GM12878 (cell line): ENCODE results near the gene PHYH.

Experiments
- CHD1 ChIP-seq: IDR thresholded peaks from 2 replicates; pipeline ENCODE4 v1.6.1; 2012; ENCODE audit warnings: low read depth, low read length, improper control_type of control experiment
- CTCF ChIP-seq, 3 experiments: IDR thresholded peaks in 2 of 3; conservative IDR thresholded peaks in 1 of 3; 2 replicates each; pipeline ENCODE4 v1.5.1; 2011; ENCODE audit warnings: low read depth in 3 of 3, low read length in 3 of 3, mild to moderate bottlenecking in 3 of 3, control low read depth in 2 of 3, moderate library complexity in 2 of 3, inconsistent platforms in 1 of 3, mixed read lengths in 1 of 3; ENCODE audit not compliant: control insufficient read depth in 2 of 3, insufficient read depth in 1 of 3; ENCODE audit errors: extremely low read depth in 1 of 3
- EGR1 ChIP-seq, 2 experiments: IDR thresholded peaks; 1 replicate in 1 of 2; 2 replicates in 1 of 2; pipeline ENCODE4 v1.6.1; 2011 to 2012; ENCODE audit warnings: low read depth in 2 of 2, low read length in 2 of 2, borderline replicate concordance in 1 of 2, mild to moderate bottlenecking in 1 of 2, moderate library complexity in 1 of 2
- POLR2AphosphoS5 ChIP-seq: IDR thresholded peaks from 2 replicates; pipeline ENCODE4 v1.6.1; 2011; ENCODE audit warnings: mild to moderate bottlenecking, low read length, inconsistent platforms
- REST ChIP-seq: IDR thresholded peaks from 2 replicates; pipeline ENCODE4 v1.6.1; 2012; ENCODE audit warnings: mild to moderate bottlenecking, low read depth, low read length
- YY1 ChIP-seq: IDR thresholded peaks from 2 replicates; pipeline ENCODE4 v1.6.1; 2011; ENCODE audit warnings: low read depth, mild to moderate bottlenecking, low read length
- TF ChIP-seq, protein P1 (sequence below): IDR thresholded peaks from 2 replicates; pipeline ENCODE4 v1.6.1; 2011; ENCODE audit warnings: low read depth, low read length, improper control_type of control experiment, borderline replicate concordance

DNA sequence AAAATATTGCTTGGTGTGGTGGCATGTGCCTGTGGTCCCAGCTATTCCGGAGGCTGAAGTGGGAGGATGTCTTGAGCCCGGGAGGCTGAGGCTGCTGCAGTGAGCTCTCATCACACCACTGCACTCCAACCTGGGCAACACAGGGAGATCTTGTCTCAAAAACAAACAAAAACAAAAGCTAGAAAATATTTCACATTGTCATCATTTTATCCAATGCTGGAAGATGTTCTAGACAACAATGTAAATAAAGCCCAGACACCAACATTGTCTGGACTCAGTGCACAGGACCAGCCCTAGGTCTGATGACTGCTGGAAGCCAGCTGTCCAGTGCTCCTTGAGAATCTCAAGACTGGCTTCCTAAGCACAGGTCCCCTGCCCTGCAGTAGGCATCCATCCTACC lies 34.7 kb upstream of the PHYH start:
- no peak for TF ChIP-seq REST
- no peak for TF ChIP-seq EGR1 (IDR thresholded peaks at IDR 0.05; ENCODE audit: borderline replicate concordance in 1 of 2, low read depth in 2 of 2, low read length in 2 of 2)
- no peak for TF ChIP-seq CHD1
- TF ChIP-seq, protein P1, sequence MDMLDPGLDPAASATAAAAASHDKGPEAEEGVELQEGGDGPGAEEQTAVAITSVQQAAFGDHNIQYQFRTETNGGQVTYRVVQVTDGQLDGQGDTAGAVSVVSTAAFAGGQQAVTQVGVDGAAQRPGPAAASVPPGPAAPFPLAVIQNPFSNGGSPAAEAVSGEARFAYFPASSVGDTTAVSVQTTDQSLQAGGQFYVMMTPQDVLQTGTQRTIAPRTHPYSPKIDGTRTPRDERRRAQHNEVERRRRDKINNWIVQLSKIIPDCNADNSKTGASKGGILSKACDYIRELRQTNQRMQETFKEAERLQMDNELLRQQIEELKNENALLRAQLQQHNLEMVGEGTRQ = no peak
- TF ChIP-seq POLR2AphosphoS5 = no peak
- no peak for TF ChIP-seq CTCF (IDR thresholded peaks at IDR 0.05 in 2 of 3, conservative IDR thresholded peaks at IDR 0.05 in 1 of 3; ENCODE audit: control insufficient read depth in 2 of 3, extremely low read depth in 1 of 3, insufficient read depth in 1 of 3, low read depth in 3 of 3, low read length in 3 of 3)
- TF ChIP-seq YY1 = no peak
